ENCODE measurements around the gene ATP6V0A4.
A peak's percentile ranks its signal among the peaks of the same experiment; 100 is the strongest.
"Not testable (repeated sequence)": the region's sequence is repeated elsewhere in the genome, so short reads cannot be mapped to it uniquely, and the experiment has no call there.

Gene ATP6V0A4

GRCh38 chr7:138739859-138740258 is 58.1 kb downstream of the ATP6V0A4 start:
- ChIA-PET POLR2A (no interaction called here), CTCF (interaction anchor here (1.2 kb wide), 1 partner anchor 240 kb away, joined by 3 read pairs; no protein-coding TSS in a partner anchor)
- DNase-seq (ENCODE audit: extremely low spot score) = no peak
- no peak for TF ChIP-seq CTBP1 (IDR thresholded peaks at IDR 0.05; ENCODE audit: borderline replicate concordance)
- no peak for TF ChIP-seq NFRKB (IDR thresholded peaks at IDR 0.05)

GRCh38 chr7:138738551-138739335 is 59.3 kb downstream of the ATP6V0A4 start:
- TF ChIP-seq FOXM1 (IDR thresholded peaks at IDR 0.05; ENCODE audit: borderline replicate concordance) (peak; percentile 23; the same call in 1 of the 2 replicates), BHLHE40 (IDR thresholded peaks at IDR 0.05; ENCODE audit: borderline replicate concordance) (no peak), HDGF (IDR thresholded peaks at IDR 0.05; ENCODE audit: borderline replicate concordance) (no peak), L3MBTL2 (conservative IDR thresholded peaks at IDR 0.05) (peak; percentile 37; the same call in 1 of the 2 replicates)
- ChIA-PET POLR2A (interaction anchor here (1.0 to 1.2 kb wide), 2 partner anchors 279 to 577 kb away, joined by 3 read pairs; partner anchors contain the start of gene TRIM24), CTCF (interaction anchor here (0.5 to 1.7 kb wide), 30 partner anchors 9 to 947 kb away, joined by 3 to 21 read pairs (median 4); partner anchors contain the start of gene TRIM24)
- DNase-seq (ENCODE audit: extremely low spot score) = peak; percentile 88

GRCh38 chr7:138738114-138738513 is 59.9 kb downstream of the ATP6V0A4 start:
- ChIA-PET CTCF (interaction anchor here (0.5 to 1.7 kb wide), 21 partner anchors 10 to 735 kb away, joined by 3 to 21 read pairs (median 4); partner anchors contain the start of gene TRIM24), POLR2A (interaction anchor here (0.7 to 1.2 kb wide), 3 partner anchors 75 to 577 kb away, joined by 3 read pairs; partner anchors contain the start of gene TRIM24)
- DNase-seq (ENCODE audit: extremely low spot score) = no peak
- TF ChIP-seq ARNT (IDR thresholded peaks at IDR 0.05) (no peak), TARDBP (IDR thresholded peaks at IDR 0.05) (no peak), FOXM1 (IDR thresholded peaks at IDR 0.05; ENCODE audit: borderline replicate concordance) (no peak), ZNF384 (IDR thresholded peaks at IDR 0.05) (no peak), PKNOX1 (IDR thresholded peaks at IDR 0.05) (no peak), L3MBTL2 (conservative IDR thresholded peaks at IDR 0.05) (no peak), HDGF (IDR thresholded peaks at IDR 0.05; ENCODE audit: borderline replicate concordance) (no peak), SUZ12 (IDR thresholded peaks at IDR 0.05) (no peak), BHLHE40 (IDR thresholded peaks at IDR 0.05; ENCODE audit: borderline replicate concordance) (no peak), SP1 (IDR thresholded peaks at IDR 0.05) (no peak), CTBP1 (IDR thresholded peaks at IDR 0.05; ENCODE audit: borderline replicate concordance) (no peak), FOXA1 (IDR thresholded peaks at IDR 0.05) (no peak), FOXK2 (IDR thresholded peaks at IDR 0.05) (no peak), NFRKB (IDR thresholded peaks at IDR 0.05) (no peak), ELF4 (IDR thresholded peaks at IDR 0.05) (no peak), LEF1 (IDR thresholded peaks at IDR 0.05; ENCODE audit: borderline replicate concordance) (no peak)

GRCh38 chr7:138735399-138735798 is 62.6 kb downstream of the ATP6V0A4 start:
- ChIA-PET POLR2A (no interaction called here), CTCF (interaction anchor here (0.6 kb wide), 1 partner anchor 105 kb away, joined by 6 read pairs; no protein-coding TSS in a partner anchor)
- DNase-seq (ENCODE audit: extremely low spot score) = no peak
- TF ChIP-seq FOXM1 (IDR thresholded peaks at IDR 0.05; ENCODE audit: borderline replicate concordance) = no peak
- TF ChIP-seq CTBP1 (IDR thresholded peaks at IDR 0.05; ENCODE audit: borderline replicate concordance) = no peak
- no peak for TF ChIP-seq HDGF (IDR thresholded peaks at IDR 0.05; ENCODE audit: borderline replicate concordance)
- no peak for TF ChIP-seq FOXK2 (IDR thresholded peaks at IDR 0.05)
- no peak for TF ChIP-seq PKNOX1 (IDR thresholded peaks at IDR 0.05)
- TF ChIP-seq LEF1 (IDR thresholded peaks at IDR 0.05; ENCODE audit: borderline replicate concordance) = no peak
- no peak for TF ChIP-seq SUZ12 (IDR thresholded peaks at IDR 0.05)
- TF ChIP-seq SP1 (IDR thresholded peaks at IDR 0.05) = no peak
- no peak for TF ChIP-seq BHLHE40 (IDR thresholded peaks at IDR 0.05; ENCODE audit: borderline replicate concordance)
- no peak for TF ChIP-seq TARDBP (IDR thresholded peaks at IDR 0.05)

GRCh38 chr7:138731733-138732132 is 66.3 kb downstream of the ATP6V0A4 start:
- POLR2A ChIA-PET = interaction anchor here (0.6 kb wide), 1 partner anchor 35 kb away, joined by 4 read pairs; no protein-coding TSS in a partner anchor
- CTCF ChIA-PET; DNase-seq (ENCODE audit: extremely low spot score): not testable (repeated sequence)

- no peak for DNase-seq (ENCODE audit: extremely low spot score)
- CTCF ChIA-PET = no interaction called here
- TF ChIP-seq LEF1 (IDR thresholded peaks at IDR 0.05; ENCODE audit: borderline replicate concordance) (no peak), ARNT (IDR thresholded peaks at IDR 0.05) (no peak), NFRKB (IDR thresholded peaks at IDR 0.05) (no peak), ZNF384 (IDR thresholded peaks at IDR 0.05) (no peak), L3MBTL2 (conservative IDR thresholded peaks at IDR 0.05) (no peak), FOXA1 (IDR thresholded peaks at IDR 0.05) (no peak), ELF4 (IDR thresholded peaks at IDR 0.05) (no peak), SP1 (IDR thresholded peaks at IDR 0.05) (no peak), TARDBP (IDR thresholded peaks at IDR 0.05) (no peak)
- POLR2A ChIA-PET = no interaction called here
Observed at GRCh38 chr7:138729444-138729843, 68.6 kb downstream of the ATP6V0A4 start.
